K562 treated with DMSO at 1 percent for 24 hours (cell line): ENCODE results near the gene TRAPPC14. TPM values are rescaled to one million over a fixed set of nuclear protein-coding genes. Genes with fewer than 3 reads are reported as not detected.

ENCODE experiments used
- total RNA-seq: library from RNA; unstranded; fragments of 300-600 nt; gene quantifications from 2 replicates; pipeline ENCODE4 v1.2.3, GENCODE V29; 2022; ENCODE audit warnings: low read depth; ENCODE audit not compliant: insufficient read depth

TRAPPC14 gene, protein sequence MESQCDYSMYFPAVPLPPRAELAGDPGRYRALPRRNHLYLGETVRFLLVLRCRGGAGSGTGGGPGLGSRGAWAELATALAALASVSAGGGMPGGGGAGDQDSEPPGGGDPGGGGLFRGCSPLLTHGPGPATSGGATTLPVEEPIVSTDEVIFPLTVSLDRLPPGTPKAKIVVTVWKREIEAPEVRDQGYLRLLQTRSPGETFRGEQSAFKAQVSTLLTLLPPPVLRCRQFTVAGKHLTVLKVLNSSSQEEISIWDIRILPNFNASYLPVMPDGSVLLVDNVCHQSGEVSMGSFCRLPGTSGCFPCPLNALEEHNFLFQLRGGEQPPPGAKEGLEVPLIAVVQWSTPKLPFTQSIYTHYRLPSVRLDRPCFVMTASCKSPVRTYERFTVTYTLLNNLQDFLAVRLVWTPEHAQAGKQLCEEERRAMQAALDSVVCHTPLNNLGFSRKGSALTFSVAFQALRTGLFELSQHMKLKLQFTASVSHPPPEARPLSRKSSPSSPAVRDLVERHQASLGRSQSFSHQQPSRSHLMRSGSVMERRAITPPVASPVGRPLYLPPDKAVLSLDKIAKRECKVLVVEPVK
- total RNA-seq, result 47.1 and 49.6 TPM in 2 replicates

GRCh38 chr7:100158229-100159098 lies at the start of gene TRAPPC14:
TSS of gene TRAPPC14 (minus strand) at chr7:100158723. CDS start at chr7:100158499, 224 bp downstream.

GRCh38 chr7:100177045-100178001 lies 18.8 kb upstream of the TRAPPC14 start, which contains the start of the genes GPC2 and STAG3:
TSS of gene GPC2 (minus strand) at chr7:100177381. CDS start at chr7:100177199, 182 bp downstream.
TSS of gene STAG3 (plus strand) at chr7:100177918. CDS start at chr7:100180557, 2,639 bp downstream.

DNA sequence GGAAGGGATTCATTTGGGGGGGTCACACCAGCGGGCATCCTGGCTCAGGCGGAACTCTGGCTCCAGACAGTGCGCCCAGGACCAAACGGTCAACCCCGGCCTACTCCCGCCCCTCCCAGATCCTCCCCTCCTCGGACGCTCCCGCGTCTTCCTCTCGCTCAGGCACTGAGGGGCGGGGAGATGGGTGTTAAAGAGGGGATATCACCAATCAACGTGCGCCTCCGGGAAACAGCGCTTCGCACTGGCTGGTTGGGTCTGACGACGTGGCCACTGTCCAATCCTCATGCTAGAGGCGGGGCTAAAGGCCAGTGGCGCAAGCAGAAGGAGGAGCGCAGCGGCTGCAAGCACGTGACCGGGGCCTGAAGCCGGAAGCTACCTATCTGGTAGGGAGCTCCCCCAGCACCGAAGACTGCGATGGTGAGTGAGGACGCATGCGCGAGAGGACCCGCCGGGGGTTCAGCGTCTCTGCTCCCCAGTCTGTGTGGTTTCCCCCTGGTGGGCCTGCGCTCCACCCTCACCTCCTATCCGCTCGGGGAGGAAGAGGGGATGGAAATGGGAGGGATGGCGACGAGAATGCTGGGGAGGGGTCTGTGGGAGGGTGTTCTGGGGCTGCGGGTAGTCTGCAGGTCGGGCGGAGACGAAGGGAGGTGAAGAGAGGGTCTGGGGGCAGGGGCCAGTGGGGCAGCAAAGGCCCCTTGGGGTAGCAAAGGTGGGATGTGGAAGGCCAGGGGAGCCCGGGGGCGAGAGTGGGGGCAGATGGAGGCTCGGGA lies 9.8 kb downstream of the TRAPPC14 start, which contains the start of gene LAMTOR4:
TSS of gene LAMTOR4 (plus strand) at position 360 of the 770 bp plus-strand sequence. CDS start at position 415, 55 bp downstream.

GRCh38 chr7:100126931-100127865 lies 31.3 kb downstream of the TRAPPC14 start, which contains the start of gene MBLAC1:
TSS of gene MBLAC1 (plus strand) at chr7:100126967. CDS start at chr7:100127396, 429 bp downstream.

GRCh38 chr7:100119072-100119969 lies 39.2 kb downstream of the TRAPPC14 start, which contains the start of the genes CNPY4 and TAF6:
TSS of gene CNPY4 (plus strand) at chr7:100119634. CDS start at chr7:100119745, 111 bp downstream.
TSS of gene TAF6 (minus strand) at chr7:100119358. CDS start at chr7:100114209, 5,149 bp downstream.

Other genes starting within 250 kb of the TRAPPC14 start
- 37.2 and 40.7 TPM in 2 replicates for gene TRIM4, start 239.2 kb downstream of the TRAPPC14 start, total RNA-seq
- gene GJC3, start 229.1 kb downstream of the TRAPPC14 start, total RNA-seq, result 1.0 TPM in 1 of 2 replicates, not detected in the other
- gene AZGP1, start 182.7 kb downstream of the TRAPPC14 start, total RNA-seq, result not detected in 2 replicates
- 15.3 and 16.6 TPM in 2 replicates for gene ZKSCAN1, start 143.1 kb downstream of the TRAPPC14 start, total RNA-seq
- gene ZSCAN21, start 108.9 kb downstream of the TRAPPC14 start, total RNA-seq, result 13.1 and 17.1 TPM in 2 replicates
- 25.3 and 28.5 TPM in 2 replicates for gene ZNF3, start 77.0 kb downstream of the TRAPPC14 start, total RNA-seq
- gene COPS6, start 69.8 kb downstream of the TRAPPC14 start, total RNA-seq, result 181 and 186 TPM in 2 replicates
- 443 and 494 TPM in 2 replicates for gene MCM7, start 57.3 kb downstream of the TRAPPC14 start, total RNA-seq
- gene AP4M1, start 57.1 kb downstream of the TRAPPC14 start, total RNA-seq, result 20.7 and 22.2 TPM in 2 replicates
- 108 and 127 TPM in 2 replicates for gene TAF6, start 39.4 kb downstream of the TRAPPC14 start, total RNA-seq
- 8.4 and 10.7 TPM in 2 replicates for gene CNPY4, start 39.1 kb downstream of the TRAPPC14 start, total RNA-seq
- gene MBLAC1, start 31.8 kb downstream of the TRAPPC14 start, total RNA-seq, result 5.3 and 5.6 TPM in 2 replicates
- 355 and 415 TPM in 2 replicates for gene LAMTOR4, start 9.8 kb downstream of the TRAPPC14 start, total RNA-seq
- 3.5 and 4.9 TPM in 2 replicates for gene GAL3ST4, start 9.9 kb upstream of the TRAPPC14 start, total RNA-seq
- gene GPC2, start 18.7 kb upstream of the TRAPPC14 start, total RNA-seq, result 3.2 and 4.3 TPM in 2 replicates
- gene STAG3, start 19.2 kb upstream of the TRAPPC14 start, total RNA-seq, result 6.8 and 7.3 TPM in 2 replicates
- not detected in 2 replicates for gene PVRIG, start 61.2 kb upstream of the TRAPPC14 start, total RNA-seq
- gene SPDYE3, start 149.0 kb upstream of the TRAPPC14 start, total RNA-seq, result 4.1 and 4.3 TPM in 2 replicates
- 29.5 and 32.4 TPM in 2 replicates for gene PILRB, start 199.4 kb upstream of the TRAPPC14 start, total RNA-seq
- 2.1 TPM in 2 replicates for gene PILRA, start 214.8 kb upstream of the TRAPPC14 start, total RNA-seq